OCI-LY1 (cell line): ENCODE measurements around the gene SEPHS1.

ENCODE experiments used
- H2AFZ ChIP-seq: fragments of 200-600 bp; sonication (generic), shearing (Covaris generic); 2 replicates; pipeline ENCODE4 v1.6.0; 2014; ENCODE audit warnings: antibody characterized with exemption, mild to moderate bottlenecking, low read length
- H3F3A ChIP-seq: fragments of 200-600 bp; sonication (generic), shearing (Covaris generic); 2 replicates; pipeline ENCODE4 v1.6.0; 2014; ENCODE audit warnings: mild to moderate bottlenecking, antibody characterized with exemption, low read length, moderate library complexity; ENCODE audit not compliant: insufficient read depth
- H3K27ac ChIP-seq: fragments of 200-600 bp; sonication (generic); 2 replicates; pipeline ENCODE4 v1.5.1; 2014; ENCODE audit warnings: low read length, mixed run types, mild to moderate bottlenecking, low read depth; ENCODE audit not compliant: poor library complexity, severe bottlenecking
- H3K27me3 ChIP-seq: fragments of 200-600 bp; sonication (generic); 2 replicates; pipeline ENCODE4 v1.6.0; 2014; ENCODE audit warnings: antibody characterized with exemption, mild to moderate bottlenecking, low read length, moderate library complexity; ENCODE audit not compliant: insufficient read depth
- H3K36me3 ChIP-seq: fragments of 200-600 bp; sonication (generic); 2 replicates; pipeline ENCODE4 v1.6.1; 2014; ENCODE audit warnings: mild to moderate bottlenecking, antibody characterized with exemption, low read length, moderate library complexity, mixed read lengths; ENCODE audit not compliant: insufficient read depth
- H3K4me1 ChIP-seq: fragments of 200-600 bp; sonication (generic); 2 replicates; pipeline ENCODE4 v1.5.1; 2014; ENCODE audit warnings: mild to moderate bottlenecking, low read length, moderate library complexity; ENCODE audit not compliant: insufficient read depth, severe bottlenecking
- H3K4me2 ChIP-seq: fragments of 200-600 bp; sonication (generic), shearing (Covaris generic); 2 replicates; pipeline ENCODE4 v1.6.1; 2014; ENCODE audit warnings: low read length
- H3K4me3 ChIP-seq: fragments of 200-600 bp; sonication (generic); 2 replicates; pipeline ENCODE4 v1.5.1; 2014; ENCODE audit warnings: low read length, low read depth, mild to moderate bottlenecking, mixed read lengths; ENCODE audit not compliant: poor library complexity, severe bottlenecking
- H3K79me2 ChIP-seq: fragments of 200-600 bp; shearing (Covaris generic); 2 replicates; pipeline ENCODE4 v1.6.1; 2016; ENCODE audit warnings: mixed run types, low read length, mixed read lengths; ENCODE audit not compliant: insufficient read depth
- H3K9ac ChIP-seq: fragments of 200-600 bp; sonication (generic), shearing (Covaris generic); 2 replicates; pipeline ENCODE4 v1.6.1; 2014; ENCODE audit warnings: mild to moderate bottlenecking, low read length, mixed read lengths
- H3K9me2 ChIP-seq: fragments of 200-600 bp; sonication (generic), shearing (Covaris generic); 2 replicates; pipeline ENCODE4 v1.6.1; 2014; ENCODE audit warnings: low read depth, mild to moderate bottlenecking, low read length, mixed read lengths
- H3K9me3 ChIP-seq: fragments of 200-600 bp; shearing (Covaris generic); 2 replicates; pipeline ENCODE4 v1.6.1; 2014; ENCODE audit warnings: low read length, mixed read lengths
- H4K20me1 ChIP-seq: fragments of 200-600 bp; sonication (generic), shearing (Covaris generic); 2 replicates; pipeline ENCODE4 v1.6.0; 2016; ENCODE audit warnings: mild to moderate bottlenecking, low read length; ENCODE audit not compliant: insufficient read depth
- CTCF ChIP-seq: fragments of 200-600 bp; sonication (generic), shearing (Covaris generic); IDR thresholded peaks from 2 replicates; pipeline ENCODE4 v1.5.1; 2017; ENCODE audit warnings: mild to moderate bottlenecking, antibody characterized with exemption, low read length, moderate library complexity, mixed read lengths
- EZH2 ChIP-seq: fragments of 200-600 bp; sonication (generic), shearing (Covaris generic); IDR thresholded peaks from 2 replicates; pipeline ENCODE4 v1.8.0; 2017; ENCODE audit warnings: borderline replicate concordance, mixed run types, mild to moderate bottlenecking, antibody characterized with exemption, low read length, moderate library complexity, mixed read lengths

The SEPHS1 gene

GRCh38 chr10:13327534-13327933, 20.6 kb downstream of the SEPHS1 start:
- Histone ChIP-seq H3K27me3 (no peaks in the 10 kb centered on the region), H3K4me3 (no peak overlapping the region), H3K36me3 (peaks cover 81% of the 10 kb centered on the region), H3F3A (no peaks in the 10 kb centered on the region), H3K4me1 (peaks cover 13% of the 10 kb centered on the region), H3K9me3 (no peaks in the 10 kb centered on the region), H3K4me2 (no peak overlapping the region), H3K9me2 (no peaks in the 10 kb centered on the region), H3K27ac (no peak overlapping the region), H2AFZ (no peak overlapping the region), H3K79me2 (no peaks in the 10 kb centered on the region), H3K9ac (no peak overlapping the region), H4K20me1 (no peaks in the 10 kb centered on the region)
- TF ChIP-seq CTCF (no peak), EZH2 (no peak)

GRCh38 chr10:13322615-13323148, 25.4 kb downstream of the SEPHS1 start:
- Histone ChIP-seq H3K79me2 (no peaks in the 10 kb centered on the region), H3K9me2 (no peaks in the 10 kb centered on the region), H3K27me3 (no peaks in the 10 kb centered on the region), H3K36me3 (peaks cover 52% of the 10 kb centered on the region), H3K9me3 (no peaks in the 10 kb centered on the region), H2AFZ (no peak overlapping the region), H3F3A (no peaks in the 10 kb centered on the region), H3K4me1 (no peaks in the 10 kb centered on the region), H4K20me1 (no peaks in the 10 kb centered on the region), H3K9ac (no peak overlapping the region), H3K27ac (no peak overlapping the region), H3K4me2 (no peak overlapping the region), H3K4me3 (no peak overlapping the region)
- TF ChIP-seq EZH2 (no peak), CTCF (no peak)

GRCh38 chr10:13321576-13321975, 26.5 kb downstream of the SEPHS1 start:
- Histone ChIP-seq H2AFZ (no peak overlapping the region), H3K4me3 (no peak overlapping the region), H3K9me3 (no peaks in the 10 kb centered on the region), H3K36me3 (peaks cover 42% of the 10 kb centered on the region), H3K4me1 (no peaks in the 10 kb centered on the region), H3K9ac (no peak overlapping the region), H3K9me2 (no peaks in the 10 kb centered on the region), H3K27ac (no peak overlapping the region), H3K4me2 (no peak overlapping the region), H3K79me2 (no peaks in the 10 kb centered on the region), H4K20me1 (no peaks in the 10 kb centered on the region), H3F3A (no peaks in the 10 kb centered on the region), H3K27me3 (no peaks in the 10 kb centered on the region)
- no peak for TF ChIP-seq CTCF
- TF ChIP-seq EZH2 = no peak
